HepG2 (cell line): ENCODE measurements around the gene CDK17. TPM values are rescaled to one million over a fixed set of nuclear protein-coding genes. Genes with fewer than 3 reads are reported as not detected.
A peak's percentile ranks its signal among the peaks of the same experiment; 100 is the strongest.

ENCODE experiments used
- ATAC-seq: fragments of 200-7000 bp; cut with Tn5 transposase; 3 replicates; pipeline ENCODE4 v1.9.1; 2020; ENCODE audit warnings: mild to moderate bottlenecking, moderate library complexity
- BruUV-seq: library from RNA; stranded (reverse); fragments of 400-500 nt; replicated peaks from 2 replicates; lab custom pipeline; 2021; lab: Mats Ljungman, UMichigan
- CTCF ChIA-PET: fragments of 300-600 bp; formaldehyde crosslinking; extraction: SDS; loops from one replicate; lab custom pipeline; 2021; ENCODE audit warnings: low total read pairs, inconsistent platforms, low intra/inter-chr PET ratio; lab: Yijun Ruan, JAX
- POLR2A ChIA-PET: fragments of 350-600 bp; sonication (Branson Sonifier 250); formaldehyde crosslinking; loops from one replicate; lab custom pipeline; 2020; ENCODE audit warnings: antibody characterized with exemption, inconsistent platforms; lab: Yijun Ruan, JAX
- DNase-seq: peaks from one replicate; pipeline ENCODE4 v3.0.0-alpha.2; 2015; ENCODE audit warnings: low spot score
- FAIRE-seq: peaks from 3 replicates; lab custom pipeline; 2011; peaks lifted over from hg19 to GRCh38; lab: Jason Lieb, UNC
- H2AFZ ChIP-seq: one replicate; pipeline ENCODE4 v1.6.1; 2011; ENCODE audit warnings: low read length, inconsistent platforms
- H3K27ac ChIP-seq: fragments of 300-600 bp; 3 replicates; pipeline ENCODE4 v1.8.0; 2011; ENCODE audit warnings: mixed run types, mild to moderate bottlenecking, mixed read lengths, low read length, inconsistent platforms; ENCODE audit not compliant: insufficient read depth; ENCODE audit errors: extremely low read length
- H3K27me3 ChIP-seq, 2 experiments: fragments of 200-600 bp in 1 of 2; 2 replicates in 1 of 2; 3 replicates in 1 of 2; pipeline versions ENCODE4 v1.6.0 to v1.8.0; 2011; ENCODE audit warnings: low read length in 2 of 2, mild to moderate bottlenecking in 2 of 2, moderate library complexity in 2 of 2, inconsistent platforms in 1 of 2; ENCODE audit not compliant: insufficient read depth in 2 of 2, control insufficient read depth in 1 of 2
- H3K36me3 ChIP-seq, 2 experiments: fragments of 200-600 bp in 1 of 2; replicated peaks in 1 of 2; 2 replicates in 1 of 2; 3 replicates in 1 of 2; pipeline versions ENCODE4 v1.5.1 to v1.8.0; 2011; ENCODE audit warnings: low read length in 2 of 2, inconsistent platforms in 1 of 2; ENCODE audit not compliant: insufficient read depth in 2 of 2, control insufficient read depth in 1 of 2
- H3K4me1 ChIP-seq: 2 replicates; pipeline ENCODE4 v1.5.1; 2012; ENCODE audit warnings: low read length, inconsistent platforms; ENCODE audit not compliant: insufficient read depth
- H3K4me2 ChIP-seq: 2 replicates; pipeline ENCODE4 v1.6.0; 2011; ENCODE audit warnings: low read depth, low read length, inconsistent platforms
- H3K4me3 ChIP-seq, 3 experiments: fragments of 200-600 bp in 1 of 3; sonication (generic), shearing (Covaris generic) in 1 of 3; replicated peaks in 1 of 3; 2 replicates each; pipeline ENCODE4 v1.5.1; 2011 to 2016; ENCODE audit warnings: low read length in 3 of 3, inconsistent platforms in 2 of 3, low read depth in 2 of 3, mild to moderate bottlenecking in 2 of 3, control low read depth in 1 of 3, mixed read lengths in 1 of 3; ENCODE audit not compliant: insufficient read depth in 1 of 3
- H3K79me2 ChIP-seq: one replicate; pipeline ENCODE4 v1.6.1; 2011; ENCODE audit warnings: low read length, inconsistent platforms; ENCODE audit not compliant: insufficient read depth
- H3K9ac ChIP-seq: 2 replicates; pipeline ENCODE4 v1.6.0; 2011; ENCODE audit warnings: mild to moderate bottlenecking, low read depth, low read length, inconsistent platforms; ENCODE audit not compliant: insufficient read depth
- H3K9me3 ChIP-seq: 2 replicates; pipeline ENCODE4 v1.5.1; 2012; ENCODE audit warnings: mild to moderate bottlenecking, low read length
- H4K20me1 ChIP-seq: 2 replicates; pipeline ENCODE4 v1.6.0; 2011; ENCODE audit warnings: inconsistent platforms, mild to moderate bottlenecking, low read length, moderate library complexity; ENCODE audit not compliant: insufficient read depth
- CEBPB ChIP-seq: IDR thresholded peaks from 2 replicates; pipeline ENCODE4 v1.6.1; 2011; ENCODE audit warnings: low read depth, low read length, improper control_type of control experiment, borderline replicate concordance
- TAF15 ChIP-seq: fragments of 200-400 bp; formaldehyde crosslinking; IDR thresholded peaks from one replicate; pipeline ENCODE4 v1.6.1; 2018; ENCODE audit warnings: mild to moderate bottlenecking, low read depth, low read length; ENCODE audit not compliant: poor library complexity, severe bottlenecking
- ZFP62 ChIP-seq: sonication (generic); formaldehyde crosslinking; IDR thresholded peaks from 2 replicates; pipeline ENCODE4 v1.4.0; 2020; ENCODE audit warnings: missing genetic modification reagents
- WGBS: methylation state at CpG from one replicate; pipeline ENCODE4 v1.1.6; 2017; ENCODE audit warnings: low lambda C conversion rate; 5-methylcytosine and 5-hydroxymethylcytosine counted together
- in situ Hi-C: cut with HindIII; loops from 2 replicates; pipeline ENCODE4 v1.10.0; 2017; ENCODE audit warnings: low pct_unique_long_range_greater_than_20kb; ENCODE audit not compliant: extremely low pct_ligation_motif_present
- intact Hi-C: fragments of 100-400 bp; cut with micrococcal nuclease; formaldehyde crosslinking; loops from one replicate; pipeline ENCODE4 v1.10.0; 2022; ENCODE audit not compliant: unreplicated experiment
- polyA plus RNA-seq, 8 experiments: library from polyadenylated mRNA; depleted of rRNA in 3 of 8; stranded (reverse) in 7 of 8; unstranded in 1 of 8; fragments of >200 nt; fragmentation: Illumina TruSeq in 4 of 8; extraction: Trizol in 4 of 8; gene quantifications; 2 replicates each; pipeline versions ENCODE4 v1.2.1 to v1.2.3, GENCODE V29; 2011 to 2016; ENCODE audit warnings: low read depth in 4 of 8, missing spikeins in 1 of 8, mixed read lengths in 1 of 8; ENCODE audit not compliant: insufficient read depth in 1 of 8
- total RNA-seq, 5 experiments: library from RNA; depleted of rRNA; stranded (reverse); fragments of >200 nt; fragmentation: Illumina TruSeq; extraction: Trizol; gene quantifications; 2 replicates each; pipeline ENCODE4 v1.2.3, GENCODE V29; 2016; ENCODE audit warnings: low read depth in 1 of 5

CDK17 gene
- total and polyA plus RNA-seq, 2 of the 13 experiments (the other 11 are each of a cell fraction or from before 2014, with no cell fraction given), result 9.9 to 22.3 TPM

GRCh38 chr12:96445691-96446583 is 45.7 kb upstream of the CDK17 start:
- Histone ChIP-seq H3K4me2 (no peak overlapping the region), H4K20me1 (no peaks in the 10 kb centered on the region), H3K27ac (no peak overlapping the region), H3K79me2 (no peaks in the 10 kb centered on the region), H3K9ac (no peak overlapping the region), H2AFZ (no peak overlapping the region), H3K4me1 (no peaks in the 10 kb centered on the region), H3K9me3 (no peaks in the 10 kb centered on the region), H3K4me3 (no peak overlapping the region), H3K36me3 (no peaks in the 10 kb centered on the region), H3K27me3 (no peaks in the 10 kb centered on the region; a peak in 1 of 5 replicates)
- BruUV-seq, result no TSS peak
- no peak for DNase-seq
- in situ Hi-C loops, result no loop called here
- no peak for FAIRE-seq
- no peak for TF ChIP-seq ZFP62 (CRISPR knock-in tag)
- ATAC-seq, result no peak
- ChIA-PET POLR2A (no interaction called here), CTCF (no interaction called here)
- WGBS, result 23% methylated on average over 6 of the region's 6 CpGs
- intact Hi-C loops, result loop anchor here (5.0 kb wide), 1 partner anchor 1434 kb away; no protein-coding TSS in a partner anchor

GRCh38 chr12:96444399-96444798 is 44.2 kb upstream of the CDK17 start:
- H3K27ac ChIP-seq, result no peak overlapping the region
- H3K79me2 ChIP-seq, result no peaks in the 10 kb centered on the region
- DNase-seq, result no peak
- H3K9ac ChIP-seq, result no peak overlapping the region
- H3K27me3 ChIP-seq, result no peaks in the 10 kb centered on the region; a peak in 1 of 5 replicates
- no peak for FAIRE-seq
- ChIA-PET CTCF (no interaction called here), POLR2A (no interaction called here)
- 65% methylated on average over 10 of the region's 10 CpGs for WGBS
- no peaks in the 10 kb centered on the region for H3K4me1 ChIP-seq
- no peak for ATAC-seq
- no peaks in the 10 kb centered on the region for H3K36me3 ChIP-seq
- BruUV-seq, result no TSS peak
- H3K4me2 ChIP-seq, result no peak overlapping the region
- TF ChIP-seq TAF15, result no peak
- peak; percentile 47; the same call in 1 of the 2 replicates for TF ChIP-seq CEBPB
- TF ChIP-seq, all 625 proteins: peak for 1
- Histone ChIP-seq H3K9me3 (no peaks in the 10 kb centered on the region), H3K4me3 (no peak overlapping the region), H4K20me1 (no peaks in the 10 kb centered on the region), H2AFZ (no peak overlapping the region)
- in situ Hi-C loops, result no loop called here
- intact Hi-C loops, result no loop called here
